ENCODE results near the gene KCNIP3.

DNA sequence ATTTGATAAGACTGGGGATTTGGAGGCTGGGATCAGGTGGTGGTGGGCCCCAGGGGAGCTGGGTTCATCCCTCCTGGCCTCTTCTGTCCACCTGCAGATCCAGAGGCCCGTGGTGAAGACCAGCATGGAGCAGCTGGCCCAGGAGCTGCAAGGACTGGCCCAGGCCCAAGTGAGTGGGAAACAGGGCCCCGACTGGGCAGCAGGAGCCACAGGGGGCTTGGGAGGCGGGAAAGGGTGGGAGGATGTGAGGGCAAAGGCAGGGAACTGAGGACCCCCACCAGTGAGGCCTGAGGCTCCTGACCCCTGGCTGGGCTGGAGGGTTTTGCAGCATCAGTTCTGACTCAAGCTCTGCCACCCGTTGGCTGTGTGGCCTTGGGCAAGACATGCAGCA, 11.6 kb upstream of the KCNIP3 start:
- TF ChIP-seq, protein P1, sequence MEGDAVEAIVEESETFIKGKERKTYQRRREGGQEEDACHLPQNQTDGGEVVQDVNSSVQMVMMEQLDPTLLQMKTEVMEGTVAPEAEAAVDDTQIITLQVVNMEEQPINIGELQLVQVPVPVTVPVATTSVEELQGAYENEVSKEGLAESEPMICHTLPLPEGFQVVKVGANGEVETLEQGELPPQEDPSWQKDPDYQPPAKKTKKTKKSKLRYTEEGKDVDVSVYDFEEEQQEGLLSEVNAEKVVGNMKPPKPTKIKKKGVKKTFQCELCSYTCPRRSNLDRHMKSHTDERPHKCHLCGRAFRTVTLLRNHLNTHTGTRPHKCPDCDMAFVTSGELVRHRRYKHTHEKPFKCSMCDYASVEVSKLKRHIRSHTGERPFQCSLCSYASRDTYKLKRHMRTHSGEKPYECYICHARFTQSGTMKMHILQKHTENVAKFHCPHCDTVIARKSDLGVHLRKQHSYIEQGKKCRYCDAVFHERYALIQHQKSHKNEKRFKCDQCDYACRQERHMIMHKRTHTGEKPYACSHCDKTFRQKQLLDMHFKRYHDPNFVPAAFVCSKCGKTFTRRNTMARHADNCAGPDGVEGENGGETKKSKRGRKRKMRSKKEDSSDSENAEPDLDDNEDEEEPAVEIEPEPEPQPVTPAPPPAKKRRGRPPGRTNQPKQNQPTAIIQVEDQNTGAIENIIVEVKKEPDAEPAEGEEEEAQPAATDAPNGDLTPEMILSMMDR (IDR thresholded peaks at IDR 0.05 in 2 of 3, conservative IDR thresholded peaks at IDR 0.05 in 1 of 3; ENCODE audit: insufficient read depth in 2 of 3, low read depth in 1 of 3, low read length in 3 of 3), result no peak
- TF ChIP-seq, protein P2, sequence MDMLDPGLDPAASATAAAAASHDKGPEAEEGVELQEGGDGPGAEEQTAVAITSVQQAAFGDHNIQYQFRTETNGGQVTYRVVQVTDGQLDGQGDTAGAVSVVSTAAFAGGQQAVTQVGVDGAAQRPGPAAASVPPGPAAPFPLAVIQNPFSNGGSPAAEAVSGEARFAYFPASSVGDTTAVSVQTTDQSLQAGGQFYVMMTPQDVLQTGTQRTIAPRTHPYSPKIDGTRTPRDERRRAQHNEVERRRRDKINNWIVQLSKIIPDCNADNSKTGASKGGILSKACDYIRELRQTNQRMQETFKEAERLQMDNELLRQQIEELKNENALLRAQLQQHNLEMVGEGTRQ (CRISPR knock-in tag; IDR thresholded peaks at IDR 0.05), result no peak
- TF ChIP-seq SIN3B (IDR thresholded peaks at IDR 0.05; ENCODE audit: low read depth) (no peak), POLR2AphosphoS5 (IDR thresholded peaks at IDR 0.05; ENCODE audit: control insufficient read depth, insufficient read depth, low read depth, low read length) (no peak), ZNF830 (CRISPR knock-in tag; IDR thresholded peaks at IDR 0.05) (no peak), PRDM10 (IDR thresholded peaks at IDR 0.05; ENCODE audit: partially characterized antibody) (no peak), ZNF133 (CRISPR knock-in tag; IDR thresholded peaks at IDR 0.05) (no peak), ZNF274 (IDR thresholded peaks at IDR 0.05; ENCODE audit: borderline replicate concordance, low read depth, low read length) (no peak), MAFG (tag; conservative IDR thresholded peaks at IDR 0.05) (no peak)

Data from K562 (cell line).